Erythroblast (primary cell): ENCODE measurements around the gene SPDYE4.

Experiments
- GATA1 ChIP-seq: IDR thresholded peaks from 2 replicates; pipeline ENCODE4 v1.6.1; 2011; ENCODE audit warnings: low read depth, mild to moderate bottlenecking, control low read depth, low read length, moderate library complexity
- POLR2A ChIP-seq: IDR thresholded peaks from 2 replicates; pipeline ENCODE4 v1.6.1; 2011; ENCODE audit warnings: mild to moderate bottlenecking, low read length

DNA sequence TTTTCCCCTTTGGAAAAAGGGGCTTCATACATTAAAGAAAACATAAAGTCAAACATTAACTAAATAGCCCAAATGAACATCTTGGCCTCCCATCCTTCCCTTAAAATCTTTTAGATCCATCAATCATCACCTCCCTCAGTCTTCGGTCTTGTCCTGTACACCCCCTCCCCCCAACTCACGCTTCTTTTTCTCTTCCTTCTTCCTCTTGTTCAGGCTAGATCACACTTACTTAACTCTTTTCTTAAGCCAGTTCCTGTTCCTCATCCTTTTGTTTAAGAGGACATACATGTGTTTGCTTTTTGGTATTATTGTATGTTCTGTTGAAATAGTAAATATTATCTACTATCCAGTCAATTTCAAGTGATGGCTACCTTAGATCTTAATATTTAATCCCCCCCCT lies 35.3 kb upstream of the SPDYE4 start:
- TF ChIP-seq POLR2A (no peak), GATA1 (no peak)
